Non-pigmented ciliary epithelial cell (primary cell): ENCODE results near the gene LUZP1.

Experiments used
- DNase-seq: peaks from one replicate; pipeline ENCODE4 v3.0.0-alpha.2; 2010; ENCODE audit warnings: low read depth

The LUZP1 gene

DNA sequence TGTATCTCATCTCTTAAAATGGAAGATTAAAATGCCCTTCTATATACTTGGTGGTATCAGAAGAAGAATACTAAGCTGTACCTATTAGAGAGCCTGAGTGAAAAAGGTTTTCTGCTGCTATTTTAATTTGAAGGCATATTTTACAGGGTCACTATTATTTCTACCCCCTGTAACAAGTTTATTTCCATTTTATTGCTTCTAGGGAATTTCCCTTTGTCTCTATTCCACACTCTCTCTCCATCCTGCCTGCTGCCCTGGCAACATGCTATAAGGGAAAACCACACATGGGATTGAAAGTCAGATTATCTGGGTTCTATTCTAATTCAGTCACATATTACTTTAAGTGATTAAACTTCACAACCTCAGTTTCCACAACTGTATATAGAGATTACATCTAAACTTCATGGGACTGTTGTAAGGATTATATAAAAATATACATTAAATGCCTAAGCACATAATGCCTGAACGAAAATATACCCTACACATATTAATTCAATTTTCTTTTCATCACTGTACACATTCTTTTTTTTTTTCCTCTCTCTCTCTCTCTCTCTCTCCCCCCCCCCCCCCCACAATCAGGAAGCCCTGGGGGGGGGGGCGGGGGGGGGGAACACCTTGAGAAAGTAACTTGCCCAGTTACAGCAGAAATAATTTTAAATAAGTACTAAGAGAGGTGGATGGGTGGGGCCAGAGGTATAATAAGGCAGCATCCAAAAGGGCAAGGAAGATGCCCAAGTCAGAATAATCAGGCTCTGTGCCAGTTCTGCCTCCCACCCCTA is 51.5 kb downstream of the LUZP1 start:
- no peak for DNase-seq

DNA sequence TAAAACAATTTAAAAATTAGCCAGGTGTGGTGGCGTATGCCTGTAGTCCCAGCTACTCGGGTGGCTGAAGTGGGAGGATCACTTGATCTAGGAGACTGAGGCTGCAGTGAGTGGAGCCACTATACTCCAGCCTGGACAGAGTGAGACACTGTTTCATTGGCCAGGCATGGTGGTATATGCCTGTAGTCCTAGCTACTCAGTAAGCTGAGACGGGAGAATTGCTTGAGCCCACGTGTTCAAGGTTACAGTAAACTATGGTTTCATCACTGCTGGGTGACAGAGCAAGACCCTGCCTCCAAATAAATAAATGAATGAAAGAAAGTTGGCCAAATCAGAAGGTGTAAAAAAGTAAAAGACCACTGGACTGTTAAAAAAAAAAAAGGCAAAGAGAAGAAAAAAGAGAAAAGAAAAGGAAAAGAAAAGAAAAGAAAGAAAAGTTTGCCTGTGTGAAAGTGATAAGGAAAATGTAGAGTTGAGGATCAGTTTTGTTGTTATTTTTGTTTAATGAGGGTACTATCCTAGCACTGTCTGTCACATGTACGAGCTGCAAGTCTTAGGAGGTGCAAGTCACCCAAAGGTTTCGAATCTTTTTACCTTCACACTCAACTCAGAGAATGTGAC is 52.3 kb downstream of the LUZP1 start:
- DNase-seq = no peak

DNA sequence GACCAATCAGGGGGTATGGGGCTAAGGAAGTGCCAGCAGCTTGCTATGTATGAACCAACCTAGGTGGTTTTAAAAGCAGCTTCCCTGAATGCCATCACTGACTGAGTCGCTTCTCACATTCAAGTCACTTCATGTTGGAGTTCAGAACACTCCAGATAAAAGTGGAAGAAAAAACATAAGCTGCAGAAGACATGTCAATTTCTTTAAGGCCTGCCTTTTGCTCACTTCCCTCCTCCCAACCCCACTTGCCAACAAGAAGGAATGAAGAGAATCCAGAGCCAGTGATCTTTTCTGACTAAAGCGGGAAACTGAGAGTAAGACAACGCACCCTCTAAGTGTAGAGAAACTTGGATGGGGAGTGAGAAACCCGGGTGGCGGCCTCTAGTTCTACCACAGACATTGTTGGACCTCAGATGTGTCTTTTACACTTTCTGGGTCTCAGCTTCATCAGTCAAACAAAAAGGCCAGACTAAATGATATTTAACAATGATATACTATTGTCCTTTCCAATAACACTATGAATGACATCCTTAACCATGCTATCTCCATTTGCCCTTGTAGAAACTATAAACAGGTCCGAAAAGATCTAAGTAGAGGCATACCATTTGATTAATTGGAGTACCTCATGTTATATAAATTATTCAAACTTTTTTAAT is 54.1 kb downstream of the LUZP1 start:
- no peak for DNase-seq

DNA sequence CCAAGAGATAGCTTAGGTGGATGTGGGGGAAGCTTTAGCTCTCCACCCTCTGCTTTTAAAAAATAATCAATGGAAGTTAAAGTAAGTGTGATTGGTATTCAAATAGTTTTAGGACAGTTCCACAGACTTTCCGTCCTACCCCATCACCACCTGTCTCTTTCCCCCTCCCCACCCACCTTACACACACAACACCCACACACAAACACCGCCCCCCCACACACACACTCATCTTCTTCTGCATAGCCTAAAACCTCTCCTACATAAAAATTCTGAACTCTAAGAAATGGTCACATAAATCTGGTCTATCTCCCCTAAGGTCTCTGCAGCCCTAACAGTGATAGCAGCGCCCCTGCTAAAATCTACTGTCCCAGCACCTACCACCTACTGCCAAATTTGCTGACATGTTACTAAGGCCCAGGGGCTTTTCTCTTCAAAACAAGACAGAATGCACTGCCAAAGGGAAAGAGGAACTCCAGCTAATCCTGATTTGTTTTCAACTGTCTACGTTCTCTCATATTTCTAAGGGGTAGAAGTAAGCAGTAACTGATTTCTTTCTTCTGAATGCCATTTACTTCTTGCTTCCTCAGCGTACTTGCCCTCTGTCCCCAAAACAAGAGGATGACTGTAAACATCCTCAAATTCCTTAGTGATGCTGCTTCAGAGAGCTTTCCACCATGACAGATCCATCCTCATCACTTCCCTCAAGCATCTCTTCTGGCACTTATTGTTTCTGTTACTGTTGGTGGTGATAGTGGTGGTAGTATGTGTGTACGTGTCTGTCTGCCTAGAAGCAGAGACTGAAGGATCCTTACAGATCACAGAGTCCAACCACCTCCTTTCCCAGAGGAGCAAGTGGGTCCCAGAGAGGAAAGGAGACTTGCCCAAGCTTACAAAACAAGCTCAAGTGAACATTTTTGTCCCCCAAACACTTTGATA is 56.8 kb downstream of the LUZP1 start:
- DNase-seq = no peak

DNA sequence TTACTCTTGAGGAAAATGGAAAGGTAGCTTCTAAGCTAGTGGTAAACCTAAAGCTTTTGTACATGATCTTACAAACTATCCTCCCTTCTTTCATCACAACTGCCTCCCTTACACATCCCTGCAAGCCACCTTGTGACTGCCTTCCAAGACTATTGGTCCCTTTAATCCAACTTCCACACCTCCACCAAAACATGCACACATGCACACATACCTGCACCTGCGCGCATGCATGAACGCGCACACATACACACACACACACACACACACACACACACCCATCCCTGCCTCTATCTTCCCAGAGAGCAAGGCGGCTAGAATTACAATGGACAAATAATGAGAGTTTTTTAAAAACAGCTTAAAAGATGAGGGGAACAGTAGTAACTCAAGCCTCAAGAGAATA is 58.3 kb downstream of the LUZP1 start:
- DNase-seq = no peak

DNA sequence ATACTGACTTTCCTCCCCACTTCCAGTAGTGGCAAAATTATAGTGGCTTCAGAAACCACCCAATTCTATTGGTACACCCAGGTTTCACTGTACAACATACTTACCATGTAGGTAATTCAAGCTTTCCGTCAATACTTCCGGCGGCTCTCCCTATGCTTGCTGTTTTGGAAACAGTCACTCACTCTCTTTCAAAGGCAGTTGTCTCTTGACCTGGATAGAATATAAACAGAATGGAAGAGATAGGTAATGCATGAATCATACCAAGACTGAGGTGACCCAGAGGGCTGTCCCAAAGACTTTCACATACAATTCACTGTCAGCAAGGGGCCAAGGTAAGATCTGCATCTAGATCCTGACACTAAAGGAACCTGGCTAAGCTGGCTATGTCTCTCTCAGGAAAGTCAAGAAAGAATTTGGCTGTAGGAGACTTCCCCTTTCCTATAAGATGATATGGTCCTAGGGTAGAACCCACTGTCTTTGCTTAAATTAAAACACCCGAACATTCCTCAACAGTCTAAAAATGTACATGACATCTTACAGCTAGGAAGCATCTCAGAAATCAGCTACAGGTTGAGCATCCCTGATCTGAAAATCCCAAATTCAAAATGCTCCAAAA is 59.6 kb downstream of the LUZP1 start:
- DNase-seq = no peak

DNA sequence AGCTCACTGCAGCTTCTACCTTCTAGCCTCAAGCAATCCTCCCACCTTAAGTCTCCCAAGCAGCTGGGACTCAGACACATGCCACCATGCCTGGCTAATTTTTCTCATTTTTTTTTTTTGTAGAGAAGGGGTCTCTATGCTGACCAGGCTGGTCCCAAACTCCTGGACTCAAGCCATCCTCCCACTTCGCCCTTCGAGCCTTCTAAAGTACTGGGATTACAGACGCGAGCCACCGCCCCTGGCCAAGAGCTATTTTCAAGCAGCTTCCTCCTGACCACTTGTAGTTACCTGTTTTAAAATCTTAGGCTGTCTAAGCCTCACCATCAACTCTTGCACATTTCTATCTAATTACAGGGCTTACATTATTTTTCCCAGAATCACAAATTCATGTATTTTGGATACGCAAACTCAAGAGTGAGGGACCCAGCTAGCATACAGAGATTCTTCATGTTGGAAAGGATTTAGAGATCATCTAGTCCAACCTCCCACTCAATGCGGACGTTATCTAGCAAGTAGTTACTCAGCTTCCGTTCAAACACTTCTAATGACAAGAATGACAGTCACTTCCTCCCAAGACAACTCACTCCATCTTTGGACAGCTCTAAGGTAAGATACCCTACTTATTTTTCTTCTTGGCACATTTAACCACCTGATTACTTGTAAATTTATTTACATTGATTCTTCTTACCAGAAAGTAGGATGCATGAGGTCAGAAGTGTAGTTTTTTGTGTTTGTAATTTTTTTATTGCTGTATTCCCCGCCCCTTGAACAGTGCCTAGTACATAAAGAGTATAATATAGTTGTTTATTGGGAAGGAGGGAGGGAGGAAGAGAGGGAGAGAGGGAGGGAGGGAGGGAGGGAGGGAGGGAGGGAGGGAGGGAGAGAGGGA is 65.4 kb downstream of the LUZP1 start:
- no peak for DNase-seq

DNA sequence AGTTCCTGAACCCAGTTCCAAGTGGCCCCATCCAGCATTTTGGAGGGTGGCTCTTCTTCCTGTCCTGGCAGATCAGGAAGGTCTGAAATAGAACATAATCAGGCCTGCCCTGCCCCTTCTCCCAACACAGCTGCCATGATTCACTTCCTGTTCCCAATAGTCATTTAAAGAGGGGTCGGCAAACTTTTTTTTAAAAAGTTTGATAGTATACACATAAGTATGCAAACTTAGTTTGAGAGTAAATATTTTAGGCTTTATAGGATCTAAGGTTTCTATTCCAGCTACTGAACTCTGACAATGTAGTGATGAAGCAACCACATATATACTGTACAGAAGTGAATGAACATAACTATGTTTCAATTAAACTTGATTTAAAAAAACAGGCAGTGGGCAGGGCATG is 66.4 kb downstream of the LUZP1 start:
- DNase-seq = no peak

DNA sequence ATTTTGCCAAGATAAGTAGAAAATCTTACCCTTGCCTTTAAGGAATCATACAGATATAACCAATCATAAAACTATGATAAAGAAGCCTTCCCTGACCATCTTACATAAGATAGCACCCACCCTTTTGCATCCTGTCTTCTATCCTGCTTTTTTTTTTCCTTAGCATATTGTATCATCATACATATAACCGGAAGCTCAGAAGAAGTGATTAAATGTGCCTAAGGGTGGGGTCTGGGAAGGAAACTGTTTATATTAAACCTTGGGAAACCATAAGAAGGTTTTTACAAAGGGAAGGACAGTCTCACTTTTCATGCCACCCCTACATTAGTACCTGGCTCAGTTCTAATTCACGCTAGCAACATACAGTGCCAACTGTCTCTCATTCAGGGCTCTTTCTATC is 66.8 kb downstream of the LUZP1 start:
- no peak for DNase-seq

DNA sequence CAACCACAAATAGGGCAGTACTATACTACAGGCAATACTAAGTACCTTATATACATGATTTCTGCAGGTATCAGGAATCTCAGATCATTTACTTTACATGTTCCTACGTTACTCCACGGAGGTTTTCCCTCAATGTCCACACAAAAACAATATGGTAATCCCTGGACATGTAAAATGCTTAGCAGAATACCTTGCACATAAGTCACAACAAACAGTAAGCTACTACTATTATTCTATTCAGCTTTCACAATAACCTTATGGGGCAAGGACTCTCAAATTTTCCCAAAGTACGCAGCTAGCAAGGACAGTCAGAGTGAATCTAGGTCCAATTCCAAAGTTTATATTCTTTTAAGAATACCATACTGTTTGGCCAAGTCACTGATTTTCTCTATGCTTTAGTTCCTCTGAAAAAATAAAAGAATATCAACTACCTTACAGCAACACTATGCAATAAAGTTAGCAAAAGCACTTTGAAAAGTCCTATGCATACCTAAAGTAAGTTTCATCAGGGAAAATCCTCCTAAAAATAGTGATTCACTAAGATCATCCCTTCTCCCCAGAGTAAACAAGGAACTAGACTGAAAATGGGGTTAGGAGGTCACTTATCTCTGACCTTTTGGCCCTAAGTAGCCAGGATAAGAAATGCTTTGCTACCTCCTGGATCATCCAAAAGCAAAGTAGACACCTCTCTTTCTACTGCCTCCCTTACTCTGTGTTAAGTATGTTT is 67.4 kb downstream of the LUZP1 start:
- DNase-seq = no peak

DNA sequence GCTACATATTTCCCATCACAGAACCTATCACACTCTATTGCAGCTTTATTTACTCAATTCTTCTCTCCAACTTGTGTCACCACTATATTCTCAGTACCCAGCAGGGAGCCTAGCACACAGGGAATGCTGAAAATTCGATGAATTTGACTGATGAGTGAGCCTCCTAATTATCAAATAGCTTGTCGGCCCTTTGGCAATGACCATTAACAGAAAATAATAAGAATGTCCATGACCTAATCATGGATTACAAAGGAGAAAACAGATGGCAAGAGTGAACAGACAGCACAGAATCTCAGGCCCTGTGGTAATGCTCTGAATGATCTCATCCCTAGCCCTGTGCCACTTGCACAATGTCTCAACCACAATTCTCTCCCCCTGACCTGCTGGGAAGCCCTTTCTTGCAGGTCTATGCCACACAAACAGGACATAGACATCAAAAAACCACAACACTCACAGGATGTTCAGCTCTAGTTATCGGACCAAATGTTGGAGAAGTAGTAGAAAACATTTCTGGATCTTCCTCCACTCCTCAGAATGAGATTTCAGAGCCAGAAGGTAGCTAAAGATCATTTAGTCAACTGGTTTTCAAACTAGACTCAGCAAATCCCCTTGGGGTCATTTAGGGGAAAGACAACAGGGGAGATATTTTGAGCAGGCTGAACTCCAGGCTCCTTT is 68.4 kb downstream of the LUZP1 start:
- peak; percentile 95 for DNase-seq

DNA sequence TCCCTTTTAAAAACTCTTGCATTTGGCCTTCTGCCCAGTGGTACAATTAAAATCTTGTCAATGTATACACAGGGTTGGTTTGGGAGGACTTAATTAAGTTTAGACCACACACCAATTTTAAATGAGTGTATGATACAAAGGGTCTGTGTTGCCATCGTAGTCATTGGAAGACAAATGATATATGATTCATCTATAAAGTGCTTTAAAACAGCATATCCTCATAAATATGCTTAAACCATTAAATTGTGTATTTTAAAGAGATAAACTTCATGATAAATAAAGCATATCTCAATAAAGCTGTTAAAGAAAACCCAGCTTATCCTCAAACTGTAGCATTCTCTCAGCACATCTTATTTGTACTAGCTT is 69.5 kb downstream of the LUZP1 start:
- DNase-seq = no peak

DNA sequence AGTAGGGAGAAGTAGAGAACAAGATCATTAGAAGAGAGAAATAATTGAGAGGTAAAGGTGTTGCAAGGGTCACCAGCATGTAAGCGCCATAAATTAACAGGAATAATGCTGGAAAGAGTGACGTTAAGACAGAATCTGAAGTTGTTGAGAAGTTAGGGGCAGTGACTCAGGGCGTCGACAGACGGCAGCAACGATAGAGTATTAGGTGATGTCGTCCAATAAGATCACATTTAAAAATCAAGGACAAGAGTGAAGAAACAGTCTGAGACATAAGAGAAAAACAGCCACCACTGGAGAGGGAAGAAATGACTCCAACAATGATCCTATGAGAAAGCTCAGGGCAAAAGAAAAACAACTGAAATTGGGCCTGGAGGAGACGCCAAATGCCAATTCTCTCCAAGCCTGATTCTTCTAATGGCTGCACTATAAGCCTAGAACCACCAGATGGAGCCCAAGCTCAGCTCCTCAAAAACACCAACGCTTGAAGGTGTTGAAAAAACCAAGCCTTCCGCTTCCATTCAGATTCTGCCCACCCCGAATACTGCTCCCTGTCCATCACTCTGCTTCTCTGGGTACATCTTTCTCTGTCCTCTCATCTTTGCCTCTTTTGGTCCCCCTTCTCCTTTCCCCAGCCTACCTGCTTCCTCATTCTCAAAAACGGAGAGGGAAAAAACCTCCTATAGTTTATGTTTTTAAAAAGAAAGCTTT is 70.0 kb downstream of the LUZP1 start:
- no peak for DNase-seq

DNA sequence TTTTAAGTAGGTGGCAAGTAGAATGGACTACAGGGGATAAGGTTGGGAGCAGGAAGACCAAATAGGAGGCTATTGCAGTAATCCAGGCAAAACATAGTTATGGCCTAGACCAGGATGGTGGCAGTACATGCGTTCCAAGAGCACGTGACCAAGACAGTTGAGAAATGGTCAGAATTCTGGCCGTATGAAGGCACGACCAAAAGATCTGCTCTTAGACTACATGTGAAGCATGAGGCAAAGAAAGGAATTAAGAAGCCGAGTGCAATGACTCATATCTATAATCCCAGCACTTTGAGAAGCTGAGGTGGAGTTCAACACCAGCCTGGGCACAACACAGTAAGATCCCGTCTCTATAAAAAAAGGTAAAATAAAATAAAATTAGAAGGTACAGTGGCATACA is 71.3 kb downstream of the LUZP1 start:
- DNase-seq = no peak

DNA sequence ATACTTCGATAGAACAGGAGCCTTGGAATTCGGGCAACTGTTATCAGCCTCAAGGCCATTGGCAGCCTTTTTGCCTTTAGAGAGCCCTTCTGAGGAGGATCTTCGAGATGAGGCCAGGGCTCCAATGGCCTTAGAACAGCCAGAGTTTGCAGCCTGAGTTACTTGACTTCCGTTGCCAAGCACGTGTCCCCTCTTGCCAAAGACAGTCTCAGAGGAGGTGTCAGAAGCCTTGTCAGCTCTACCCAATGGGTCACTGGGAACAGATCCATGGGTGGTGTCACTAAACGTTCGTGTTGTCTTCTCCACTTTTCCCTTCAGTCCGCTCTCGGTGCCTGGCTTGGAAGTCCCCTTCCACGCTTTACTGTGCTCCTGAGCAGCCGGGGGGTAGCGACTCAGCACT is 76.2 kb downstream of the LUZP1 start:
- DNase-seq = no peak

DNA sequence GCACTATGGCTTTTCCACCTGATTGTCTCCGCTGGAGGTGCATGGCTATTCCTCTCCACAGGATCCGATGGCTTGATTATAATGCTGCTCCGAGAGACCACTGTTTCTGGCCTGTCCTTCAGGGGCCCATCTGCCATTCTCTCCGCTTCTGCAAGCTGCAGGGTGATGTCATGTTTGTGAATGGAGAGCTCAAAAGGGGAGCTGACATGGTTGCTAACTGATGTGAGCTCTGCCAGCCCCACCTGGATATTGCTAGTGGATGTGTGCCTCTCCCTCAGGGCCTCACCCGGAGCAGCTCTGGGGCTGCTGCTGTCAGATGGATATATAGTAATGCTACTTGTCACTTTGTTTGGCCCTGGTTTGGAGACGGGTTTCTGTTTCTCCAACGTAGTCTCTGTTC is 77.1 kb downstream of the LUZP1 start:
- DNase-seq = no peak

DNA sequence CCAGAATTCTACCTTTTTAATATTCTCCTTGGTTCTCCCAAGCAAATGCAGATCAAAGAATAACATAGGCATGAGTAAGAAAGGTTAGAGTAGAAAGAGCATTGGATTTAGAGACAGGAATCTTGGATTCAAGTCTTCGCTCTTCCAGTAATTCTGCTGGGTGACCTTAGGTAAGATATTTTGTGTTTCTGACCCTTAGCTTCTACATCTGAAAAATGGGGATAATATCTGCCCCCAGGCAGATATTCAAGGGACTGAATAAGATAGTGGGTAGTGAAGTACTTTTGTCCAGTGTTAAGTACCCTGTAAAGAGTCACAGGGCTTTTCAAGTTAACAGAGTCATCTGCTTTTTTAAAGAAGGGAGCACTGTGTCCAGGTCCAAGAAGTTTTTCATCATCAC is 78.6 kb downstream of the LUZP1 start:
- no peak for DNase-seq

DNA sequence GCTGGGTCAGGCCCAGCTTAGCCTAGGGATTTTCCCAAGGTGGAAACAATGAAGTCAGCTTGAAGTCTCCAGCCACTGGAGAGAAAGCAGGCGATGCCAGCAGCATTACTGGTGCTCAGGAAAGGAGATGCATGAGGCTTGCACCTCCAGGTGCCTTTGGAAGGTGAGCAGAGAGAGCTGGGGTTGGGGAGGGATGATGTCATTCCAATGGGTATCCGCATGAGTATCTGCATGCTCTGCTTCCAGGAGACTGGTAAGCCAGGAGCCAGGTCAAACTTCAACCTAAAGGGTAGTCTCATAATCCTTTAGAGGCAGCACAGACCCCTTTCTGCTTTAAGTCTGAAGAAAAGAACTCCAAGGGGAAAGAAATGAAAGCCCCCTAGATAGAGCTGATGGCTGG is 80.6 kb downstream of the LUZP1 start:
- no peak for DNase-seq

DNA sequence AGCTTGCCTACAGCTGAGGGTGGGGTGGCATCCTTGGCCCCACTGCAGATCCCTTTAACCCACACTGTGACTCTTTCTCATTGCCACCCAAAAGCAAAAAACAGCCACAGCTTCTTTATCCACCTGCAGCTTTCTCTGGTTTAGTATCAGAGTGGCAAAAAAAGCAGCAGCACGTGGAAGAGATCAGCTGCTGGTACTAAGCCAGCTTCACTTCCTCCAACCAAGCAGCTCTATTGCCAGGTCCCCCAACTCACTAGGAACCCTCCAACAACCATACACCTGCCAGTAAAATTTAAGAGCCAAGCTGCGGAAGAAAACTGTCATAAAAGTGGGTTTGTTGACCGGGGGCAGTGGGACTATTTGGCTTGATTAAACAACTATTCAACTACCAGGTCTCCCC is 83.0 kb downstream of the LUZP1 start:
- DNase-seq = no peak
